Stimulated activated CD8-positive, alpha-beta memory T cell treated with anti-CD3 and anti-CD28 coated beads, Interleukin-7, amount 100 ng/mL, for 1 hour (primary cell): ENCODE results near the gene TMEM107.

Experiments used
- DNase-seq, 2 donors: peaks; one replicate each; pipeline ENCODE4 v3.0.0-alpha.2; 2020; ENCODE audit warnings: low read depth in 2 of 2

TMEM107 gene

DNA sequence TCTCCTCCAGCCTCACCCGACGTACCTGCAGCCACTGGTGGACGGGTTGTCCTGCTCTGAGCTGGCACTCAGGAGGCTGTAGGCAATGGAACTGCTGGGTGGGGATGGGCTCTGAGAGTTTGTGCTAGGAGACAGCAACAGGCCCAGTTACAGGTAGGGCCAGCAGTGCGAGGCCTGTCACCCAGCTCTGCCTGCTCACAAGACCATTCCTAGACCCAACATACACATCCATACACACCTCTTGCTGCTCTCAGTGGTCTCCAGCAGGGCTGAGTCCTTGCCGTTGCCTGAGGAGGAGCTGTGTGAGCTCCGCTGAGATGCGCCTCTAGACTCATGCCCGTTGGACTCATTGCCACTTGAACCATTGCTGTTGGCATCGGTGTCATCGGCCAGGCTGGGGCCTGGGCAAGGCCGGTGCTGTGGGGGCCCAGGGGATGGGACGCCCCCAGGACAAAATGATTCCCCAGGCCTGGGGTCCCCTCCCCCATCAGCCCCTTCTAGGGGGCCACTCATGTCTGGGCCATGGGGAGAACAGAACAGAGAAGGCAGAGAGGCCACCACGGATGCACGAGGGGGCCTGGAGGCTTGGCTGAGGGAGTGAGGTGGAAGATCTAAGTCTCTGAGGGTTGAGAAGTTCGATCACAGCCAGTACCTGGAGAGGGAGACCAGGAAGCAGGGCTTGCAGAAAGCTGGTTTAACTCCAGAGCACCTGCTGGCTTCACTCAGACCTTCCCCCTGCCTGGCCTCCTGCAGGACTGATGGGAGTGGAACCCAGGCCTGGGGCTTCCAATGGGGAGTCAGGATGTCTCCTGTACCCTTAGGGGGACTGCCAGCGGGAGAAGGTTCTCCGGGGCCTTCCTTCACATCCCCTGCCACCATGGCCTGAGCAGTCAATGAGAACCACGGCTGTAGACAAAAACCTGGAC is 25.7 kb downstream of the TMEM107 start:
- DNase-seq: no peak

DNA sequence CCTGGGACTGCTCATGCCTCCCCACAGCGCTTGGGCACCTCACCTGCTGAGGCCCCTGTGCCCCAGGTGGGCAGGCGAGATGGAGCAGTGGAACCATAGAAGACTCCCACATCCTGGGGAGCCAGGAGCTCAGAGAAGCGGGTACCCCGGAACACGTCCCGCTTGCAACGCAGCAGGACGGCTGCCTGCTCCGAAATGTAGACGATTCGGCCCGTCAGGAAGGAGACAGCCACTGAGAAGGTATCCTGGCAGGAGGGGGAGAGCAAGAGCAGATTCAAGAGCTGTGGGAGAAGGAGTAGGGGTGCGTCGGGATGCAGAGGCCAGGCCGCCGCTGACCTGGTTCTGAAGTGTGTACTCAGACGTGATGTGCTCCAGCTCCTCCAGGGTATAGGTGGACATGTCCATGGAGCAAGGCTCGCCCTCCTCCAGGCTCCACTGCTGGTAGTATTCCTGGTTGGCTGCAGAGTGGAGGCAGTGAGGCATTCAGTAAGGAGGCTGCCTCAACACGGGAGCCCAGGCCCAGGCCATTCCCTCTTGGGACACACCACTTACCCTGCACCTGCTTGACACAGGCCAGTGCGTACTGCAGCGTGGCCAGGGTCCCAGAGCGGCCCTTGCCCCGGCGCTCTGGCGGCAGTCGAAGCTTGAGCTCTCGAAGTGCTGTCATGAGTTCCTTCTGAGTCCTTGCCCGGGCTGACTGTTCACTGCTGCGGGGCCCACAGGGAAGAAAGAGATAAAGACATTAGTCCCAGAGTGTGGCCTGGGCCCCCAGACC is 26.6 kb downstream of the TMEM107 start:
- no peak for DNase-seq

DNA sequence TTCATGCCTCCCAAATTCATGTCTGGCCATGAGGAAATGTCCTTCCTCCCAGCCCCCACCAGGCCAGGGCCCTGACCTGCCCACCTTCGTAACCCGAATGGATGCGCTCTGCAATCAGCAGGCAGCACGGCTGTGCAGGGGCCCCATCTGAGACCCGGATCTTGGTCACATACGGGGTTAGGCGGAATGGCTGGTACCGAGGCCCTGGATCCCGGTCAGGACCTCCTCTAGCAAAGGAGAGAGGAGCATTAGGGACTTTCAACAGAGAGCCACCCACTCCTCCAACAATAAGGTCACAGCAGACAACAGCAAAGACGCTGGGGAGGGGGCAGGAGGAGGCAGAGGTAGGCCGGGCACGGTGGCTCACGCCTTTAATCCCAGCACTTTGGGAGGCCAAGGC is 27.6 kb downstream of the TMEM107 start:
- DNase-seq: no peak

DNA sequence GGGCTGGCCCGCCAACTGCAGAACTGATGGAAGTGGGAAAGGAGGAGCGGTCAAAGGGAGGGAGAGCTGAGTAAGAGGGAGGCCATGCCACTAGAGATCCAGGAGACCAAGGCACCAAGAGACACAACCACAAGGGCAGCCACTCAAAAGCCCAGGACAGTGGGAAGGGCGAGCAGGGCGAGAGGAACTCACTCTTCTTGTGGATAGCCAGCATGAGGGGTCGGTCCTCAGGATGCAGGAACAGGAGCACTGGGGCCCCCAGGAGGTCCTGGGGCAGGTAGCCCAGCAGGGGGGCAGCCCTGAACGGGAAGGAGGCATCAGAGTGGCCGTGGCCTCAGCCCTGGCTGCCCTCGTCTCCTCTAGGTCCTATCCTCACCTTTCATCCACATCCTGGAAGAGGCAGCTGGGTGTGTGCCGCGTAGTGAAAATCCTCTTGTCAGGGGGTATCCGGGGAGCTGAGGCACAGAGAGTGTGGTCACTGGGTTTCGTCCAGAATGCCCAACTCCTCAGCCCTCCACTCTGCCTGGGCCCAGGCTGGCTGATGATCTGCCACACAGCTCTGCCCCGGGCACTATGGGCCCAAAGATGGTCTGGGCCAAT is 28.3 kb downstream of the TMEM107 start:
- DNase-seq: no peak

DNA sequence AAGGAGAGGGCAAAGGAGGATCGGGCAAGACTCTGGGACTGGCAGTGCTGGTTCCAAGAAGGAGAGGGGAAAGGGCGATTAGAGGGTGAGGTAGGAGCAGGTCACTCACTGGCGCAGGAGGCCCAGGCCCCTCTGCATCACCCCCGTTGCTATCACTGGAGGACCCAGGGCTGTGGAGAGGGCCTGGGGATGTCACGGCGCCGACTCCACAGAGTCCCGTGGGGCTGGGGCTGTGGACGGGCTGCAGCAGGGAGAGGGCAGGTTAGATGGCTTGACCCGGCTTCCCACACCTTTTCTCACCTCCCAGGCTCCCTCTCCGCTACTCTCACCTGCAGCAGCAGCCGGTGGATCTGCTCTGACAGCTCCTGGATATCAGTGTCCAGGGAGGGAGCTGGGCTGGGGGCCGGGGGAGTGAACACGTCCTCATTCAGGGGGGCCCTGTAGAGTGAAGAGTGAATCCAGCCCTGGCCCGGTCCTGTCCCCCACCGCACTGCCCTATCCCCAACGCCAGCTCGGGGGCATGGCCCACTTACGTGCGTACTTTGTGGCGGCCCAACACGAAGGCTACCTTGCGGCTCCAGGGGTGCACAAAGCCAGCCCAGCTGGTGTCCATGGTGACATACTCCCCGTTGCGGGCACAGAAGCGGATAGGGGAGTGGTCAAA is 28.9 kb downstream of the TMEM107 start:
- DNase-seq: no peak

DNA sequence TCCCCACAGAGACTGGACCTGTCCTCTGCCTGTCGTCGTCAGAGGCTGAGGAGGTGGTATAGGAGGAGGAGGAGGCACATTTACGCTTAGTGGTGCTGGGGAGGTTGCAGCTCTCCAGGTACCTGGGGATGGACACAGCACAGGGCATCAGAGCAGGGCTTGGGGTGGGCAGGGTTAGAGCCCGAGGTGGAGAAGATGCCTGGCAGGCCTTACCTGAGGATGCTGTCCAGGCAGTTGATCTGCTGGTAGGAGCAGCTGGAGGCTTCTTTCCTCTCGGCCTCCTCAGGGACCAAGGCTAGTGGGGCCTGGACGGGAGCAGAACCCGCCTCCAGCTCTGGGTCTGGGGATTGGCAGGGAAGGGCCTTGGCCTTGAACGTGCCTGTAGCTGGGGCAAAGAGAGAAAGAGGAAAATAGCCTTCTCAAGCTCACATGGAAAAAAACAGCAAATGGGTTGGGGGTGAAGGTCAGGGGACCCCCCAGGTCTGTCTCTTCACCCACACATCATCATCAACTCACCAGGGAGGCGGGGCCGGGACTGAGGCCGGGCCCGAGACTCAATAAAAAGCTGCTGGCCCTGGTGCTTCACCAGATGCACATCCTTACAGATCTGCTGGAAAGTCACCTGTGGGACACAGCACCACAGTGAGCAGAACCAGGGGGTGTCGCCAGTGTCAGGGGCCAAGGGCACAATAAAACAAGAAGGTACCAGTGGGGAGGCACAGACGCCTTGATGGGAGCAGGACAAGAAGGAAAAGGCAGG is 29.6 kb downstream of the TMEM107 start:
- DNase-seq: no peak

DNA sequence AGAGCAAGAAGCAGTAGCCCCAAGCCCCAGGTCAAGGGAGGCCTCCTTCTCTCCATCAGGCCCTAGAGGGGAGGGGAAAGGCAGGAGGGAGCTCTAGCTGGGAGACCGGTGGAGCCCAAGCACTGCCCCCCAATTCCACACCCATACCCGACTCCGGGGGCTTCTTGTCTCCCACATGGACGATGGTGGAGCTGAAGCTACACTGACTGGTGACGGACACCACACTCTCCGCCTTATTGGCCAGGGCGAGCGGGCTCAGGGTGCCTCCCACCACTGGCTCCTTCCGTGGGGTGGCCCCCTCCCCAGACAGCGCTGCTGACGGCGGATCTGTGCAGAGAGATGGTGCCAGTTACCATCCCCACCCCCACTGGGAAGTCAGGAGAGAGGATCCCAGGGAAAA is 30.4 kb downstream of the TMEM107 start:
- DNase-seq: no peak

DNA sequence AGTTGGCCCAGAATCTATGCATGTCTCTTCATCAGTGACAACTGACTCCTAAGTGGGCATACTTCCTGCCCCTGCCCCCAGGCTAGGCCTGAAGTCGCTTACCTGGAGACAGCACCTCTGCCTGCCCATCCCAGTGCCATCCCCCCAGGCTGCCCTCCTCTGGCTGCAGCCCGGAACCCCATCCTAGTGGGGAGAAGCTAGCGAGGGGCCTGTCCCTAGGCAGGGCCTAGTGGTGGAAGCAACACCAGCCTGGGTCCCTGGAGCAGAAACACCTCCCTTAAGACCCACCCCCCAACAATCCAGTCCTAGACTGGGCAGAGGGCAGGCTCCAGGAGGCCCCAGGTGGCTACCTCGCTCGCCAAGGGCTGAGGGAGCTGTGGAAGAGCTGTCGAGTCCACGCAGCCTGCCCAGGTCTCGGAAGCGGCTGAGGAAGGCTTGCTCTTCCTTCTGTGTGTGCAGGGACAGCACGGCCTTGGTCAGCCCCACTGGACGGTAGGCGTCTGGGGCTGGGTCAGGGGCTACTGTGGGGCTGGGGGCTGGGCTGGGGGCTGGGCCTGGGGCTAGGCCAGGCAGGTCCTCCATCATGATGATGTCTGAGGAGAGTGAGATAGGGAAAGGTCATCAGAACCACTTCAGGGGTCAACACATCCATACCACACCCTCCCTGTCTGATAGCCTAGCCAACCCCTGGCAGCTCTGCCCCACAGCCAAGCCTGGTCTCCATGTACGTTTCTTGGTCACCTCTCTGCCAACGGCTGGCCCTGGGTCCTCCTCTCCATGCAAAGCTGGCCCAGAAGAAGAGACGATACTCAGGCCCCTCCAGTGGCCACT is 31.6 kb downstream of the TMEM107 start:
- DNase-seq: no peak

DNA sequence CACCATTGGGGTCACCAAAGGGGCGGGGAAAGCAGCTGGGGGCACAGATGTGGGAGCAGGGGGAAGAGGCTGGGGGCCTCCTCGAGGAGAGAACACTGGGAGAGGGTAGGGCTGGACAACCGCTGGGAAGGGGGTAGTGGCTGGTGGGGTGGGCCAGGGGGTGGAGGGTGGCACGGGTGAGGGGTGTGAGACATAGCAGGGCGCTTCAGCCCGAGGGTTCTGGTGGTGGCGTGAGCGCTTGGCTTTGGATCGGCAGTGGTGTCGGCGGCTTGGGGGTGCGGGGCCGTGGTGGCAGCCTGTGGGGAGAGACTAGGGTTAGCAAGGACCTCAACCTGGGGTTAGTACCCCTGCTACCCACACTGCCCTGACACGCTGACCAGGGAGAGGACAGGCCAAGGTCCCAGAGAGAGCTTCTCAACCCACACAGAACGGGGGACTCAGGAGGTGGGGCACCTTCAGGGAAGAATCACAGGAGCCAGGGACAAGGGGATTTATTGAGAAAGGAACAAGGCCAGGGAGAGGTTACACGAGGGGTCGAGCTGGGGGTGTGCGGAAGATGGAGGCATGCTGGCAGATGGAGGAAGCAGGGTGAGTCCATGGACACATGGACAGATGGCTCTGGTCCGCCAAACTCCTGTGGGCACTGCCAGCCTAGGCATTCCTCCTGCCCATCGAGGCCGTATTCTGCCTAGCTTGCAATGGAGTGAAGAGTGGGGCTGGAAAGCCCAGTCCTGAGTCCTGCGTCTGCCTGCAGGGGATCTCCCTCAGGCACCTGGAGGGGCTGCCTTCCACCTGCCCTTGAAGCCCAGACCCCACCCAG is 32.4 kb downstream of the TMEM107 start:
- no peak for DNase-seq

DNA sequence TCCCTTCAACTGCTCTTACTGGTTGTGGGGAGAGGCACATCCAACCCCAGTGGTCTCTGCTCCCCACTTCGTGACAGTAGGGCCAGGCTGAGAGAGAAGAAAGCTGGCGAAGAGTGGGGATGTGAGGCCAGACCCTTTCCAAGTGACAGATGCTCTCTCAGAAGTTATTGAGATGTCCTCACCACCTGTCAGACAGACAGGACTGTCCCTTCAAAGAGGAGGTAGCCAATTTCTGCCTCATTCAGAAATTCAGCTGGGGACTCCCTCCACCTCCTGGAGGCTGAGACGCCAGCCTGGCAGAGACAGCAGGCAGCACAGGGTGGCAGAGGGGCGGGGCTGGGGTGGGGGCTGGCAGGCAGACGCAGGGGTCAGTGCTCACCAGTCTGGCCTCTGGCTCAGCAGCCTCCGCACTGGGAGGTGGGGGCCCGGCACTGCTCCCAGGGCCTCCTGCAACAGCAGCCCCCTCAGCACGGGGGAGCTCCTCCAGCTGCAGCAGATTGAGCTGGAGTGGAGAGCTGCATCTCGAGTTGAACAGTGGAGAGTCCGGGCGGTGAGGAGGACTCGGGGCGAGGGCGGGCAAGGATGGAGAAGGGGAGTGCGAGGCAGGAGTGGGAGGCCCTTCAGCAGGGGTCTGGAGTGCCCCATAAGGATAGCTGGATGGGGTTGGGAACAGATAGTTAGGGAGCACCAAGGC is 33.1 kb downstream of the TMEM107 start:
- DNase-seq: no peak

DNA sequence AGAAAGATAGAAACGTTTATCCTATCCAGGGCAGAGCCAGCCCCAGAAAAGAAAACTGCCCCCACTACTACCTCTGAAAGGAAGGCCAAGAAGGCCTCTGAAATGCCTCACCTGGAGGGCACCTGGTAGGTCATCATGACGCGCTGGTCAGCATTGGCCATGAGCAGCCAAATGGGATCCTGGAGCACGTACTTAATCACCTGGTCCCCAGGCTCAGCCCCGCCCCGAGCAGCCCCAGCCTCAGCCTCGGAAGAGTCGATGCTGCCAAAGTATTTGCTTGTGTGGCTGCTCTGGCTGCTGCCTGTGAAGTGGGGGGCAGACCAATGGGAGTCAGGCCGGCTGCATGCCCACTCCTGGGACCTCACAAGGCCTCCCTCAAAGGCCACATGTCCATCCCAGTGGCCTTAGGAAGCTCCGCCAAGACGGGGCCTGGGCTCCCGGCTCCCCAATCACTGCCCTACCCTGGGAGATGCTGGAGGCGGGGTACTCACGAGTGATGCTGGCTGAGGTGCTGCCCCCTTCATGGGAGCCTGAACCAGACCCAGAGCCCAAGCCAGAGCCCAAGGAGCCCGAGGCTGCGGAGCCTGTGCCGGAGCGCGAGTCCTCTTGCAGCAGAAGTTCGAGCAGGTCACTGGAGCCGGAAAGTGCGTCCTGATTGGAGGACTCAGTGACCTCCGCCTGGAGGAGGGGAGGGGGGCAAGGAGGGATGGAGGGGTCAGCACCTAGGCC is 33.9 kb downstream of the TMEM107 start:
- no peak for DNase-seq

DNA sequence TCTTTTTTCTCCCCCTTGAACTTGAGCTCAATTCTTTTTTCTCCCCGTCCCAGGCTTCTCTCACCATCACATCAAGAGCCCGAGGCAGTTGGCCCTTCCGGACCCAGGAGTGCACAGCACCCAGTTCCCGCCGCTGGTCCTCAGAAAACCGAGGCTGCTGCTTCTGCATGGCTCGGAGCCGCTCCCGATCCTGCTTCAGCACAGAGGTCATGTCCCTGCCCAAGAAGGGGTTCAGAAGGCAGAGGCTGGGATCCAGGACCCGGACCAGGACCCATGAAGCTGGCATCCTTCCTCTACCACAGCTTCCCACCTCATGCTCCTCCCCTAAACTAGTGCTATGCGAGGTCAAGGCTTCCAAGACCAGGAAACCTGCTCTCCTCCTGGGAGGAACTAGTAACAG is 34.4 kb downstream of the TMEM107 start:
- DNase-seq: no peak

DNA sequence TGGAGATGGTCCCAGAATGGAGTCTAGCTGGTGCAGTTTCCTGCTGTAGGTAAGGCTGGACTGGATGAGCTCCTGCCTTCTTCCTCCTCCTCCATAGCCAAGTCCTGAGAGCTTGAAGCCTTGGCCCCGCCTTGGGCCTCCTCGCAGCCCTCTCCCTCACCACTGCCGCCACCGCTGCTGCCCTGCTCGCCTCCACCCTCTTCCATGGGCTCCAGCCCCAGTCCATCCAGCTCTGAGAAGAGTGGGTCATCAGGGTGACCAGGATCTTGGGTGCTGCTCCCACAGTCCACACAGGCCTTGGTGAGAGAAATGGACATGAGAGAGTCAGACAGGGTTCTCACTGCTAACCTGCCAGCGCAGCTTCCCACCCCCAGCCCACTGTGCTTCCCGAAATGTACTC is 35.1 kb downstream of the TMEM107 start:
- DNase-seq: no peak

DNA sequence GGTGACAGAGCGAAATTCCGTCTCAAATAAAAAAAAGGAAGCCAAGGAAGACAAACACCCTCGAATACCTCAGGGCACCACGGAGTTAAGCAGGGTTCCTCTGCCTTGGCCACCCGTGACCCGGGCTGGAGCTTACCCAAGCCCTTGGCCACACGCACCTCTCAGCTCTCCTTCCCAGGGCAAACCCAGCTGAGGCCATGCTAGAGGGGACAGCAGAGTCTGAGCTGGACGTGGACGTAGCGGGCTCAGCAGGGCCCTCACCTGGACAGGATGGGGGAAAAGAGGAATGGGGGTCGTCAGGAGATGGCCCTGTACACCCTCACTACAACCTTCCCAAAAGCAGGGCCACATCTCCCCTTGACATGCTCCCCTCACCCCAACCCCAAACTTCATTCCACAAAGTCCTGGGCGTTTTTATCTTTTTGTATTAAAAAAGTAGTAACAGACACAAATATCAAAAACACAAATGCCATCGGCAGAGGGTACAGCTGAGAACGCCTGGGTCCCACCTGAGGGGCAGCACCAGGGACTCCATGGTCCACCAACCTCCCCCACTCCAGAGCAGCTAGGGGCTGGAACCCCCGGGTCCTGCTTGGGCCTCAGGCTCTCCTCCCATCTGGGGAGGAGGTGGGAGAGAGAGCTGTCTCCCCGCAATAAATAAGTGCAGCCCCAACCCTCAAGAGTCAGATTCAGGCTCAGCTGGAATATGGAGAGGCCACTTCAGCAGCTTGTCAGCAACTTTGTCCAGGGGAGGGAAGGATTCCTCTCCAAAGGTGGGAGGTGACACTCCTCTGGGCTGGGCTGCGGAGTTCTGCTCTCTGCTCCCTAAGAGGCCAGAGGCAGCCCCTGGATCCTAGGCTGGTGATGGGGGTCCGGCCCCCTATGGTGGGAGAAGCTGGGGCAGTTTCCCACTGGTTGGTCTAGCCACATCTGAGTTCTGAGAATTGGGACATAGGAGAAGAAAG is 35.8 kb downstream of the TMEM107 start:
- DNase-seq: no peak

DNA sequence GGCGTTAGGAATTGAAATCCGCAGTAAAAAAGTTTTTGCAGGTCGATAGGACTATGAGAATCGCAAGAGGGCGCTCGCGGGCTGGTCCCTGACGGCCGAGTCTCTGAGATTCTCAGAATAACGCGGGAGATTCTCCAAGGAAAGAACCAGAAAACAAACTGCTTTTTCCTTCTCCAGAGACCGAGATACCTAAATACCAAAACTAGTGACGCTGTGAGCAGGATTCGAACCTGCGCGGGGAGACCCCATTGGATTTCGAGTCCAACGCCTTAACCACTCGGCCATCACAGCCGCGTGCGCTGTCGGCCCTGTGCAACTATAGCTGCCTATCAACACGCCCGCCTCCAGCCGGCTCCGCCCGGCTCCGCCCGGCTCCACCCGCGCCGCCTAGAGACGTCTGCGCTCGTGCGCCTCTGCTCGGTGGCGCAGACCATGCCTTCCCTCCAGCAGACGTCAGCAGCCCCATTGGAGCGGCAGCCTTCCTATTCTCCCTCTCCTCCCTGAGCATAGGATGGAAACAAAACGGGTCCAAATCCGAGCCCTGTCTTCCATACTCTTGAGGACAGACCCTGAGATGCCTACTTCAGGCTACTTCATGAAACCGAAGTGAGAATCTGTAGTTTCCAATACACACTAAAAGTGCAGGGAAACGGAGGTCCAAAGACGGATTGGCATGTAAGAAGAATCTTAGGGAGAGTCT is 37.4 kb downstream of the TMEM107 start:
- DNase-seq: peak; percentile 94 to 95

DNA sequence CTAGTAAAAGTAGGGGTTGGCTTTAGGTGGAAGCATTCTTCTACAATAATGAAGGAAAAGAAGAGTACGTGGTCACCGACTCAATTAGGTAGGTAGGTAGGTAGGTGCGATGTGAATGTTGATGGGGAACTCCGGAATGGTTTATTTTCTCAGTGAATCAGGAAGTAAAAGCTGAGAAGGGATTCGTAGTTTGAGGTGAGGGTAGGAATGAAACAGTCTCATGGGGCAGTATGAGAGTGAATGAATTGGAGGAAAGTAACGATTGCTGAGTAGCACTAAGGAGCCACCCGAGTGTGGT is 37.9 kb downstream of the TMEM107 start:
- no peak for DNase-seq
